PC-3 (cell line): ENCODE results near the gene TCFL5.

Experiments used
- CTCF ChIP-seq: fragments of 300-600 bp; sonication (generic); conservative IDR thresholded peaks from 2 replicates; pipeline ENCODE4 v1.5.1; 2017; ENCODE audit warnings: antibody characterized with exemption, low read depth, mild to moderate bottlenecking, low read length
- EZH2 ChIP-seq: fragments of 300-600 bp; sonication (generic); IDR thresholded peaks from one replicate; pipeline ENCODE4 v1.6.1; 2017; ENCODE audit warnings: antibody characterized with exemption, mild to moderate bottlenecking, low read length; ENCODE audit not compliant: unreplicated experiment
- EZH2phosphoT487 ChIP-seq: fragments of 300-600 bp; sonication (generic); IDR thresholded peaks from 2 replicates; pipeline ENCODE4 v1.6.1; 2018; ENCODE audit warnings: mild to moderate bottlenecking, antibody characterized with exemption, low read length, borderline replicate concordance

- TF ChIP-seq EZH2 (no peak), CTCF (no peak), EZH2phosphoT487 (no peak)
Observed at GRCh38 chr20:62820962-62821725, 40.5 kb downstream of the TCFL5 start.
